OCI-M1 (cell line): ENCODE results near the gene OMD.
A peak's percentile ranks its signal among the peaks of the same experiment; 100 is the strongest.

Source experiments
- DNase-seq: peaks from one replicate; lab custom pipeline; 2025; lab: John Stamatoyannopoulos, UW

OMD gene

GRCh38 chr9:92424340-92424739 lies at the start of gene OMD:
OMD (minus strand) TSS chr9:92424471; CDS start chr9:92417558, 6,913 bp downstream.
- no peak for DNase-seq

- DNase-seq: no peak
These were observed 43.9 kb upstream of the OMD start for GRCh38 chr9:92468206-92468605.

- DNase-seq: no peak
These were observed 43.2 kb upstream of the OMD start for GRCh38 chr9:92467511-92467910.

GRCh38 chr9:92467041-92467440 lies 42.8 kb upstream of the OMD start:
- DNase-seq: no peak

- no peak for DNase-seq
These were observed 39.7 kb upstream of the OMD start for GRCh38 chr9:92463984-92464383.

GRCh38 chr9:92463387-92463786 lies 39.1 kb upstream of the OMD start:
- DNase-seq: no peak

GRCh38 chr9:92457576-92457975 lies 33.3 kb upstream of the OMD start:
- DNase-seq: no peak

GRCh38 chr9:92455217-92455616 lies 30.9 kb upstream of the OMD start:
- DNase-seq: peak; percentile 3

- DNase-seq: no peak
These were observed 22.3 kb upstream of the OMD start for GRCh38 chr9:92446536-92446935.

- DNase-seq: no peak
These were observed 20.6 kb upstream of the OMD start for GRCh38 chr9:92444841-92445240.

- DNase-seq: no peak
These were observed 16.4 kb upstream of the OMD start for GRCh38 chr9:92440751-92441046.

GRCh38 chr9:92439921-92440750 lies 15.9 kb upstream of the OMD start:
- no peak for DNase-seq

GRCh38 chr9:92438900-92439526 lies 14.7 kb upstream of the OMD start:
- DNase-seq: peak; percentile 40

- DNase-seq: no peak
These were observed 11.0 kb upstream of the OMD start for GRCh38 chr9:92435263-92435662.

- DNase-seq: no peak
These were observed 8.8 kb upstream of the OMD start for GRCh38 chr9:92432972-92433548.

GRCh38 chr9:92432350-92432749 lies 8.1 kb upstream of the OMD start:
- DNase-seq: no peak

GRCh38 chr9:92429836-92430235 lies 5.6 kb upstream of the OMD start:
- no peak for DNase-seq

- DNase-seq: no peak
These were observed 2.4 kb upstream of the OMD start for GRCh38 chr9:92426501-92427145.

- DNase-seq: no peak
These were observed 1.2 kb upstream of the OMD start for GRCh38 chr9:92425474-92425873.

GRCh38 chr9:92423612-92424011 lies 659 bp downstream of the OMD start:
- DNase-seq: no peak

- peak; percentile 28 for DNase-seq
These were observed 1.5 kb downstream of the OMD start for GRCh38 chr9:92422611-92423338.

- no peak for DNase-seq
These were observed 9.7 kb downstream of the OMD start for GRCh38 chr9:92414566-92414965.
